Measurements from ENCODE around the gene PBX3.

GRCh38 chr9:126009047-126009446, 261.9 kb downstream of the PBX3 start:
- TF ChIP-seq POLR2A (IDR thresholded peaks at IDR 0.05; ENCODE audit: low read depth, low read length) = no peak
- TF ChIP-seq POLR2AphosphoS5 (IDR thresholded peaks at IDR 0.05; ENCODE audit: low read depth, low read length) = no peak
- TF ChIP-seq SPI1 (IDR thresholded peaks at IDR 0.05; ENCODE audit: low read depth, low read length) = no peak
- TF ChIP-seq TAF1 (IDR thresholded peaks at IDR 0.05; ENCODE audit: low read depth, low read length) = no peak
